ENCODE data around the gene IGSF6. TPM values are rescaled to one million over a fixed set of nuclear protein-coding genes. Genes with fewer than 3 reads are reported as not detected.
A peak's percentile ranks its signal among the peaks of the same experiment; 100 is the strongest.
"Not testable (repeated sequence)": the region's sequence is repeated elsewhere in the genome, so short reads cannot be mapped to it uniquely, and the experiment has no call there.

The IGSF6 gene, protein sequence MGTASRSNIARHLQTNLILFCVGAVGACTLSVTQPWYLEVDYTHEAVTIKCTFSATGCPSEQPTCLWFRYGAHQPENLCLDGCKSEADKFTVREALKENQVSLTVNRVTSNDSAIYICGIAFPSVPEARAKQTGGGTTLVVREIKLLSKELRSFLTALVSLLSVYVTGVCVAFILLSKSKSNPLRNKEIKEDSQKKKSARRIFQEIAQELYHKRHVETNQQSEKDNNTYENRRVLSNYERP
- total RNA-seq = not detected in 2 replicates
- long read RNA-seq = 0 reads

- Mint-ChIP-seq H3K9me3 (ENCODE audit: unreplicated experiment) (no peaks in the 10 kb centered on the region), H3K36me3 (ENCODE audit: unreplicated experiment) (peaks cover 12% of the 10 kb centered on the region), H3K27ac (ENCODE audit: unreplicated experiment) (peak within 1 kb of the TSS; percentile 16), H3K4me3 (ENCODE audit: unreplicated experiment) (no peak within 1 kb of the TSS), H3K27me3 (ENCODE audit: unreplicated experiment) (no peaks in the 10 kb centered on the region), H3K4me1 (ENCODE audit: unreplicated experiment) (peaks cover 3% of the 10 kb centered on the region)
- TF ChIP-seq CTCF (IDR thresholded peaks at IDR 0.05) = no peak
- no peak for DNase-seq (ENCODE audit: extremely low spot score, unreplicated experiment)
Measured at GRCh38 chr16:21652453-21652852, at the start of gene IGSF6. TSS of gene IGSF6 (minus strand) at chr16:21652608. CDS start at chr16:21652598, 10 bp downstream.

- H3K36me3 Mint-ChIP-seq (ENCODE audit: unreplicated experiment) = no peaks in the 10 kb centered on the region
- TF ChIP-seq CTCF (IDR thresholded peaks at IDR 0.05) = no peak
- no peak overlapping the region for H3K27ac Mint-ChIP-seq (ENCODE audit: unreplicated experiment)
- no peak overlapping the region for H3K4me3 Mint-ChIP-seq (ENCODE audit: unreplicated experiment)
- peaks cover 12% of the 10 kb centered on the region for H3K27me3 Mint-ChIP-seq (ENCODE audit: unreplicated experiment)
- no peaks in the 10 kb centered on the region for H3K4me1 Mint-ChIP-seq (ENCODE audit: unreplicated experiment)
- no peaks in the 10 kb centered on the region for H3K9me3 Mint-ChIP-seq (ENCODE audit: unreplicated experiment)
- DNase-seq (ENCODE audit: extremely low spot score, unreplicated experiment) = no peak
Measured at GRCh38 chr16:21701271-21701670, 48.9 kb upstream of the IGSF6 start.

- Mint-ChIP-seq H3K27ac (ENCODE audit: unreplicated experiment) (no peak overlapping the region), H3K27me3 (ENCODE audit: unreplicated experiment) (peaks cover 4% of the 10 kb centered on the region), H3K4me3 (ENCODE audit: unreplicated experiment) (no peak overlapping the region), H3K4me1 (ENCODE audit: unreplicated experiment) (no peaks in the 10 kb centered on the region), H3K9me3 (ENCODE audit: unreplicated experiment) (no peaks in the 10 kb centered on the region), H3K36me3 (ENCODE audit: unreplicated experiment) (no peaks in the 10 kb centered on the region)
- no peak for TF ChIP-seq CTCF (IDR thresholded peaks at IDR 0.05)
- no peak for DNase-seq (ENCODE audit: extremely low spot score, unreplicated experiment)
Measured at GRCh38 chr16:21698169-21699032, 46.0 kb upstream of the IGSF6 start.

GRCh38 chr16:21697032-21697431 is 44.6 kb upstream of the IGSF6 start:
- Mint-ChIP-seq H3K27ac (ENCODE audit: unreplicated experiment) (no peak overlapping the region), H3K27me3 (ENCODE audit: unreplicated experiment) (no peaks in the 10 kb centered on the region), H3K36me3 (ENCODE audit: unreplicated experiment) (no peaks in the 10 kb centered on the region), H3K4me1 (ENCODE audit: unreplicated experiment) (no peaks in the 10 kb centered on the region), H3K9me3 (ENCODE audit: unreplicated experiment) (no peaks in the 10 kb centered on the region), H3K4me3 (ENCODE audit: unreplicated experiment) (no peak overlapping the region)
- no peak for TF ChIP-seq CTCF (IDR thresholded peaks at IDR 0.05)
- no peak for DNase-seq (ENCODE audit: extremely low spot score, unreplicated experiment)

- H3K9me3 Mint-ChIP-seq (ENCODE audit: unreplicated experiment) = no peaks in the 10 kb centered on the region
- H3K4me3 Mint-ChIP-seq (ENCODE audit: unreplicated experiment) = no peak overlapping the region
- no peaks in the 10 kb centered on the region for H3K36me3 Mint-ChIP-seq (ENCODE audit: unreplicated experiment)
Measured at GRCh38 chr16:21694609-21695008, 42.2 kb upstream of the IGSF6 start.

DNA sequence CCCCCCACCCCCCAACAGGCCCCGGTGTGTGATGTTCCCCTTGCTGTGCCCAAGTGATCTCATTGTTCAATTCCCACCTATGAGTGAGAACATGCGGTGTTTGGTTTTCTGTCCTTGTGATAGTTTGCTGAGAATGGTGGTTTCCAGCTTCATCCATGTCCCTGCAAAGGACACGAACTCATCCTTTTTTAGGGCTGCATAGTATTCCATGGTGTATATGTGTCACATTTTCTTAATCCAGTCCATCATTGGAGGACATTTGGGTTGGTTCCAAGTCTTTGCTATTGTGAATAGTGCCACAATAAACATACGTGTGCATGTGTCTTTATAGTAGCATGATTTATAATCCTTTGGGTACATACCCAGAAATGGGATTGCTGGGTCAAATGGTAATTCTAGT is 38.6 kb upstream of the IGSF6 start:
- H3K4me3 Mint-ChIP-seq (ENCODE audit: unreplicated experiment); DNase-seq (ENCODE audit: extremely low spot score, unreplicated experiment); H3K9me3 Mint-ChIP-seq (ENCODE audit: unreplicated experiment); H3K4me1 Mint-ChIP-seq (ENCODE audit: unreplicated experiment); H3K36me3 Mint-ChIP-seq (ENCODE audit: unreplicated experiment); H3K27ac Mint-ChIP-seq (ENCODE audit: unreplicated experiment); H3K27me3 Mint-ChIP-seq (ENCODE audit: unreplicated experiment): not testable (repeated sequence)

More at GRCh38 chr16:21694609-21695008, 42.2 kb upstream of the IGSF6 start:
- no peak for TF ChIP-seq CTCF (IDR thresholded peaks at IDR 0.05)
- DNase-seq (ENCODE audit: extremely low spot score, unreplicated experiment) = no peak
- Mint-ChIP-seq H3K4me1 (ENCODE audit: unreplicated experiment) (no peaks in the 10 kb centered on the region), H3K27me3 (ENCODE audit: unreplicated experiment) (no peaks in the 10 kb centered on the region), H3K27ac (ENCODE audit: unreplicated experiment) (no peak overlapping the region)
